Colonic mucosa (tissue), 4 donors: ENCODE data around the gene MEIG1. TPM values are rescaled to one million over a fixed set of nuclear protein-coding genes. Genes with fewer than 3 reads are reported as not detected.
A peak's percentile ranks its signal among the peaks of the same experiment; 100 is the strongest.

Experiments
- DNase-seq: peaks from one replicate; pipeline ENCODE4 v3.0.0-alpha.2; 2020
- H3K27ac ChIP-seq: fragments of 200-600 bp; one replicate; pipeline ENCODE4 v1.8.0; 2021
- H3K27me3 ChIP-seq: fragments of 200-600 bp; one replicate; pipeline ENCODE4 v1.8.0; 2021
- H3K36me3 ChIP-seq: fragments of 200-600 bp; one replicate; pipeline ENCODE4 v1.8.0; 2021
- H3K4me1 ChIP-seq: fragments of 200-600 bp; one replicate; pipeline ENCODE4 v1.8.0; 2021; ENCODE audit warnings: mild to moderate bottlenecking
- H3K4me3 ChIP-seq: fragments of 200-600 bp; one replicate; pipeline ENCODE4 v1.8.0; 2021
- H3K9ac ChIP-seq, 2 donors: one replicate each; pipeline ENCODE4 v1.7.0; 2013; ENCODE audit warnings: control low read depth in 2 of 2, low read depth in 2 of 2, low read length in 2 of 2
- H3K9me3 ChIP-seq: fragments of 200-600 bp; one replicate; pipeline ENCODE4 v1.8.0; 2021
- CTCF ChIP-seq: fragments of 200-600 bp; IDR thresholded peaks from one replicate; pipeline ENCODE4 v1.8.0; 2022; ENCODE audit warnings: antibody characterized with exemption, mild to moderate bottlenecking
- intact Hi-C: fragments of 100-400 bp; cut with DNase I; formaldehyde crosslinking; loops from one replicate; pipeline ENCODE4 v1.14.1; 2022
- total RNA-seq, 2 donors: library from RNA; stranded (reverse); fragmentation: NEBNext Ultra II Directional in 1 of 2; extraction: Animal tissue kit (Norgen Biotek cat#: 25700) in 1 of 2; gene quantifications; one replicate each; pipeline ENCODE4 v1.2.1, GENCODE V29; 2021
- donor health status: healthy.
- donor health status: DM: no; HTN: no; CAD: no.
- donor health status: DM: no; HTN: no; CAD: no.

MEIG1 gene
- total RNA-seq, 2 donors from 2014 or later, result 0.58 TPM; not detected in 1

DNA sequence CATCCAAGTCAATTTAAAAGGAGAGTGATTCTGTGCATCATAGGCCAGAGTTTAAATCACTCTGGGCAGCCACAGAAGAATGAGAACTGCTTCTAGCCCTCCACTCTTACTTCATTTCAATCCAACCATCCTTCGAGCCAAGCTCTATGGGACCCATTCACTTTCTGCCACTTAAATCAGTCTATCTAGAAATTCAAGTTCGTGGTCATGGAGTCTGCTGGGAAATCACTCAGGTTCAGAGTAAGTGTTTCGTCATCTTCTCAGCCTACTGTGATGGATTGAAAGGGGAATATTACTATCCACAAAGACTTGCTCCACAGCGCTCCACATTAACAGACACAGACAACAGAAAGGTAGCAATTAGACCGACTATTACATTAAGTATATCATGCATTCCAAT, 9.9 kb upstream of the MEIG1 start:
- no peak overlapping the region for H3K9ac ChIP-seq
- no peaks in the 10 kb centered on the region for H3K27me3 ChIP-seq
- intact Hi-C loops, result no loop called here
- no peak for TF ChIP-seq CTCF
- no peak for DNase-seq
- no peak overlapping the region for H3K4me3 ChIP-seq
- no peaks in the 10 kb centered on the region for H3K9me3 ChIP-seq
- peaks cover 5% of the 10 kb centered on the region for H3K4me1 ChIP-seq
- H3K36me3 ChIP-seq, result no peaks in the 10 kb centered on the region
- H3K27ac ChIP-seq, result no peak overlapping the region

DNA sequence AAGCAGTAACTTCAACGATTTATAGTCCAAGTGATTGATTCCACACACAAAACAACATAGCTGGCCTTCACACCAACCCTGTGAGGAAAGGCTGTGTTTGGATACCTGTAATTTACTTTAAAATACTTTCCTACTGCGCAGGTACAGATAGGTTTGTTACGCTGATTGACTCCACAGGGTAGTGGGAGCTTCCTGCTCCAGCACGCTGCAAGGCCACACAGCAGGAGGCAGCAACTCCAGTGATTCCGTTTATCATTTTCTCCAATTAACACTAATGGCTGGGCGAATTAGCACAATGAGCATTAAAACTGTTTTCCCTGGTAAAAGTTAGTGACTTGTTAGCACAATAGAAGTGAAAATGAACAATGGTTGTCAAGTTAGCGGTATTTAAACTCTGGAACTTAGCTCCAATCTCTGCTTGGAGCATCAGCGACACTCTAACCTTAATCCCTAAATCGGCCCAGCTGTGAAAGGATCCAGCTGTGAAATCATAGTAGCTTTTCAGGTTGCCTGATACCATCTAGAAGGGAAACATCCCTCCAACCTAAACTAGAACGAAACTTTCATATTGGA, 6.3 kb upstream of the MEIG1 start:
- Histone ChIP-seq H3K9ac (peak overlapping the region; percentile 76 to 78), H3K9me3 (no peaks in the 10 kb centered on the region), H3K36me3 (no peaks in the 10 kb centered on the region), H3K4me1 (peaks cover 5% of the 10 kb centered on the region), H3K27me3 (no peaks in the 10 kb centered on the region), H3K4me3 (peak overlapping the region; percentile 81), H3K27ac (peak overlapping the region; percentile 86)
- intact Hi-C loops, result no loop called here
- DNase-seq, result no peak
- no peak for TF ChIP-seq CTCF

DNA sequence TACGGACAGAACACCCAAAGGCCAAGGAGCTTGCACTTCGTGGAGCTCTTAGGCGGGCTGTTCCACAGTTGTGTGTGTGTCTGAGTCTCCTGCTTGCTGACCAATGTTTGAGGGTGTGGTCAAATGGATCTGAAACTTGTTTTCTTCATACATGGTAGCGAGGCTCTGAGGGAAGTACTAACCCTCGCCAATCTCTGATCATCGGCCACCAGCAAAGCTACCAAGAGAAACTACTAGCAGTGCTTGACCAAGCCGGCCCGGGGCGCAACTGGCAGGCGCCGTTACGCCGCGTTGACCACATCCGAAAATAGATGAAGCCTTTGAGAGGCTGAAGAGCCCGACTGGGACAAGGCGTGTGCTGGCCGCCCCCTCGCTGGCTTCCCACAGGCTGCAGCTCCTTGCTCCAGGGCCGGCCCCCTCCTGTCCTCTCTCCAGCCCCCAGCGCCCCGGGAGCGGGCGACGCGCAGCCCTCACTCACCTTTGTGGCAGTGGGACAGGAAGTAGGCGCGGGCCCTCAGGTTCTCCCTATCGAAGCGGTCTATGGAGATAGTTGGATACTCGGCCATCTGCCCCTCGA, 5.7 kb upstream of the MEIG1 start:
- no peak for TF ChIP-seq CTCF

GRCh38 chr10:14954001-14954770, 5.0 kb upstream of the MEIG1 start, which contains the start of gene DCLRE1C:
Gene DCLRE1C, minus strand, starts transcription at chr10:14954096. Its CDS starts 86 bp downstream, at chr10:14954010.
- Histone ChIP-seq H3K9ac (peak within 1 kb of the TSS; percentile 76 to 78), H3K4me1 (peaks cover 5% of the 10 kb centered on the region), H3K27ac (peak within 1 kb of the TSS; percentile 86), H3K9me3 (no peaks in the 10 kb centered on the region), H3K36me3 (no peaks in the 10 kb centered on the region), H3K27me3 (no peaks in the 10 kb centered on the region), H3K4me3 (peak within 1 kb of the TSS; percentile 81)
- intact Hi-C loops, result no loop called here
- no peak for TF ChIP-seq CTCF
- peak; percentile 96 for DNase-seq

More for the DNA sequence above, 5.7 kb upstream of the MEIG1 start:
- no peaks in the 10 kb centered on the region for H3K36me3 ChIP-seq
- intact Hi-C loops, result no loop called here
- H3K27ac ChIP-seq, result peak overlapping the region; percentile 86
- peaks cover 5% of the 10 kb centered on the region for H3K4me1 ChIP-seq
- H3K4me3 ChIP-seq, result peak overlapping the region; percentile 81
- H3K27me3 ChIP-seq, result no peaks in the 10 kb centered on the region
- H3K9ac ChIP-seq, result peak overlapping the region; percentile 76 to 78
- peak; percentile 48 for DNase-seq
- H3K9me3 ChIP-seq, result no peaks in the 10 kb centered on the region

DNA sequence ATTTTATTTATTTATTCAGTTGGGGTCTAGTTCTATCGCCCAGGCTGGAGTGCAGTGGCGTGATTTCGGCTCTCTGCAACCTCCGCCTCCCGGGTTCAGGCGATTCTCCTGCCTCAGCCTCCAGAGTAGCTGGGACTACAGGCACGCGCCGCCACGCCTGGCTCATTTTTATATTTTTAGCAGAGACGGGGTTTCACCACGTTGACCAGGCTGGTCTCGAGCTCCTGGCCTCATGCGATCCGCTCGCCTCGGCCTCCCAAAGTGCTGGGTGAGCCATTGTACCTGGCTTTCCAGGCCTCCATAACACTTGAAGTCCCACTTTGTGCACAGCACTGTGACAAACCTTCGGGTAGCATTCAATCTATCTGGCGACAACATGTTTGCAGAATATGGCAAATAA, 4.3 kb upstream of the MEIG1 start:
- no peak for DNase-seq
- TF ChIP-seq CTCF, result no peak
- no peaks in the 10 kb centered on the region for H3K9me3 ChIP-seq
- no peaks in the 10 kb centered on the region for H3K36me3 ChIP-seq
- no peaks in the 10 kb centered on the region for H3K27me3 ChIP-seq
- peak overlapping the region in 1 of 2 donors; percentile 78 for H3K9ac ChIP-seq
- intact Hi-C loops, result no loop called here
- no peak overlapping the region for H3K4me3 ChIP-seq
- peaks cover 5% of the 10 kb centered on the region for H3K4me1 ChIP-seq
- peak overlapping the region; percentile 86 for H3K27ac ChIP-seq
